Activated CD4-positive, alpha-beta T cell treated with anti-CD3 and anti-CD28 coated beads, Interleukin-2, amount 50 U/mL, for 24 hours (primary cell): ENCODE data around the gene XRCC3.
"Not testable (repeated sequence)": the region's sequence is repeated elsewhere in the genome, so short reads cannot be mapped to it uniquely, and the experiment has no call there.

ENCODE experiments used
- DNase-seq, 2 donors: peaks; one replicate each; pipeline ENCODE4 v3.0.0-alpha.2; 2020; ENCODE audit warnings: low read depth in 1 of 2, low spot score in 1 of 2

Gene XRCC3

GRCh38 chr14:103695296-103696069, 19.8 kb downstream of the XRCC3 start:
- no peak for DNase-seq

- DNase-seq: no peak
Observed at GRCh38 chr14:103694572-103695026, 20.7 kb downstream of the XRCC3 start.

- DNase-seq: no peak
Observed at GRCh38 chr14:103693515-103693914, 21.7 kb downstream of the XRCC3 start.

- DNase-seq: no peak
Observed at GRCh38 chr14:103692871-103693270, 22.4 kb downstream of the XRCC3 start.

- DNase-seq: no peak
Observed at GRCh38 chr14:103692159-103692558, 23.1 kb downstream of the XRCC3 start.

- DNase-seq: not testable (repeated sequence)
Observed at GRCh38 chr14:103691655-103692054, 23.6 kb downstream of the XRCC3 start.

GRCh38 chr14:103690332-103690731, 24.9 kb downstream of the XRCC3 start:
- DNase-seq: no peak

- no peak for DNase-seq
Observed at GRCh38 chr14:103688906-103689902, 26.0 kb downstream of the XRCC3 start.

GRCh38 chr14:103688441-103688840, 26.8 kb downstream of the XRCC3 start:
- no peak for DNase-seq

GRCh38 chr14:103687712-103688111, 27.5 kb downstream of the XRCC3 start:
- DNase-seq: no peak

- DNase-seq: no peak
Observed at GRCh38 chr14:103686831-103687485, 28.3 kb downstream of the XRCC3 start.

GRCh38 chr14:103685276-103686211, 29.7 kb downstream of the XRCC3 start:
- no peak for DNase-seq

GRCh38 chr14:103684871-103685270, 30.4 kb downstream of the XRCC3 start:
- DNase-seq: no peak

GRCh38 chr14:103684471-103684870, 30.8 kb downstream of the XRCC3 start:
- no peak for DNase-seq

- DNase-seq: no peak
Observed at GRCh38 chr14:103683139-103683538, 32.1 kb downstream of the XRCC3 start.

- no peak for DNase-seq
Observed at GRCh38 chr14:103680491-103681231, 34.6 kb downstream of the XRCC3 start.

- peak in 1 of 2 donors; percentile 15 for DNase-seq
Observed at GRCh38 chr14:103679351-103679750, 35.9 kb downstream of the XRCC3 start.

GRCh38 chr14:103676881-103677675, 38.2 kb downstream of the XRCC3 start:
- DNase-seq: no peak

GRCh38 chr14:103675957-103676356, 39.3 kb downstream of the XRCC3 start:
- DNase-seq: no peak
